PC-9 (cell line): ENCODE measurements around the gene AOPEP. TPM values are rescaled to one million over a fixed set of nuclear protein-coding genes. Genes with fewer than 3 reads are reported as not detected.
A peak's percentile ranks its signal among the peaks of the same experiment; 100 is the strongest.

ENCODE experiments used
- BruUV-seq: library from RNA; stranded (reverse); fragments of 400-500 nt; replicated peaks from 2 replicates; lab custom pipeline; 2021; lab: Mats Ljungman, UMichigan
- CTCF ChIA-PET: fragments of 300-600 bp; sonication (Branson Sonifier 250); formaldehyde crosslinking; loops from one replicate; lab custom pipeline; 2022; ENCODE audit warnings: antibody characterized with exemption; lab: Charles Lee
- POLR2A ChIA-PET: fragments of 300-600 bp; sonication (Branson Sonifier 250); formaldehyde crosslinking; loops from one replicate; lab custom pipeline; 2022; ENCODE audit warnings: antibody characterized with exemption; ENCODE audit not compliant: unreplicated experiment; lab: Charles Lee
- DNase-seq, 2 experiments: peaks; one replicate each; pipeline versions ENCODE4 v3.0.0 to v3.0.0-alpha.2; 2015 to 2022; ENCODE audit warnings: mixed read lengths in 1 of 2
- H2AFZ ChIP-seq: fragments of 200-600 bp; sonication (generic); 2 replicates; pipeline ENCODE4 v1.8.1; 2017; ENCODE audit warnings: antibody characterized with exemption
- H3F3A ChIP-seq: fragments of 200-600 bp; sonication (generic); 2 replicates; pipeline ENCODE4 v1.8.1; 2017; ENCODE audit warnings: antibody characterized with exemption, mild to moderate bottlenecking, low read depth; ENCODE audit not compliant: insufficient read depth
- H3K27ac ChIP-seq: fragments of 200-600 bp; sonication (generic); 2 replicates; pipeline ENCODE4 v1.6.1; 2016; ENCODE audit warnings: mixed run types
- H3K27me3 ChIP-seq: fragments of 200-600 bp; sonication (generic); 2 replicates; pipeline ENCODE4 v1.6.1; 2016; ENCODE audit warnings: low read depth, mixed run types; ENCODE audit not compliant: insufficient read depth
- H3K36me3 ChIP-seq: fragments of 200-600 bp; sonication (generic); 2 replicates; pipeline ENCODE4 v1.6.1; 2016; ENCODE audit warnings: low read depth, mixed run types
- H3K4me1 ChIP-seq: fragments of 200-600 bp; sonication (generic); replicated peaks from 2 replicates; pipeline ENCODE4 v1.6.1; 2016; ENCODE audit warnings: mixed run types; ENCODE audit not compliant: insufficient read depth
- H3K4me2 ChIP-seq: fragments of 200-600 bp; sonication (generic); 2 replicates; pipeline ENCODE4 v1.6.1; 2017; ENCODE audit warnings: mixed run types
- H3K4me3 ChIP-seq: fragments of 200-600 bp; sonication (generic); 2 replicates; pipeline ENCODE4 v1.6.1; 2016; ENCODE audit warnings: mixed run types
- H3K79me2 ChIP-seq: fragments of 200-600 bp; sonication (generic); 2 replicates; pipeline ENCODE4 v1.6.1; 2017; ENCODE audit warnings: low read depth, mixed run types
- H3K9me2 ChIP-seq: fragments of 200-600 bp; sonication (generic); 2 replicates; pipeline ENCODE4 v1.8.1; 2017; ENCODE audit warnings: mild to moderate bottlenecking; ENCODE audit not compliant: insufficient read depth
- H3K9me3 ChIP-seq: fragments of 200-600 bp; sonication (generic); 2 replicates; pipeline ENCODE4 v1.8.1; 2016; ENCODE audit warnings: low read depth; ENCODE audit not compliant: insufficient read depth
- H4K20me1 ChIP-seq: fragments of 200-600 bp; sonication (generic); 2 replicates; pipeline ENCODE4 v1.8.1; 2017; ENCODE audit not compliant: insufficient read depth
- EZH2 ChIP-seq: fragments of 200-600 bp; sonication (generic); IDR thresholded peaks from 2 replicates; pipeline ENCODE4 v1.8.0; 2017; ENCODE audit warnings: antibody characterized with exemption, low read depth
- intact Hi-C: fragments of 100-400 bp; cut with micrococcal nuclease; formaldehyde crosslinking; loops from one replicate; pipeline ENCODE4 v1.10.0; 2022; ENCODE audit not compliant: unreplicated experiment
- total RNA-seq: library from RNA; stranded (reverse); gene quantifications from 2 replicates; pipeline ENCODE4 v1.2.3, GENCODE V29; 2021
- TF ChIP-seq, protein P1 (sequence below): fragments of 200-600 bp; sonication (generic); conservative IDR thresholded peaks from 2 replicates; pipeline ENCODE4 v1.6.1; 2017; ENCODE audit warnings: mixed run types, antibody characterized with exemption, mild to moderate bottlenecking, moderate library complexity

Gene AOPEP
- total RNA-seq, 1 experiment from 2014 or later, result 90.0 TPM

GRCh38 chr9:94808926-94809700 is 82.6 kb downstream of the AOPEP start:
- Histone ChIP-seq H3K4me2 (no peak overlapping the region), H2AFZ (no peak overlapping the region), H3K9me3 (no peaks in the 10 kb centered on the region), H3K36me3 (peaks cover 9% of the 10 kb centered on the region), H3K4me3 (no peak overlapping the region), H3K9me2 (no peaks in the 10 kb centered on the region), H3K4me1 (peaks cover 78% of the 10 kb centered on the region), H4K20me1 (no peaks in the 10 kb centered on the region), H3K79me2 (peaks cover 25% of the 10 kb centered on the region), H3K27ac (no peak overlapping the region), H3K27me3 (no peaks in the 10 kb centered on the region), H3F3A (peaks cover 47% of the 10 kb centered on the region)
- POLR2A ChIA-PET, result interaction anchor here (0.5 kb wide), 1 partner anchor 9 kb away, joined by 3 read pairs; no protein-coding TSS in a partner anchor
- CTCF ChIA-PET, result no interaction called here
- intact Hi-C loops, result no loop called here
- no peak for TF ChIP-seq EZH2
- TF ChIP-seq, protein P1, sequence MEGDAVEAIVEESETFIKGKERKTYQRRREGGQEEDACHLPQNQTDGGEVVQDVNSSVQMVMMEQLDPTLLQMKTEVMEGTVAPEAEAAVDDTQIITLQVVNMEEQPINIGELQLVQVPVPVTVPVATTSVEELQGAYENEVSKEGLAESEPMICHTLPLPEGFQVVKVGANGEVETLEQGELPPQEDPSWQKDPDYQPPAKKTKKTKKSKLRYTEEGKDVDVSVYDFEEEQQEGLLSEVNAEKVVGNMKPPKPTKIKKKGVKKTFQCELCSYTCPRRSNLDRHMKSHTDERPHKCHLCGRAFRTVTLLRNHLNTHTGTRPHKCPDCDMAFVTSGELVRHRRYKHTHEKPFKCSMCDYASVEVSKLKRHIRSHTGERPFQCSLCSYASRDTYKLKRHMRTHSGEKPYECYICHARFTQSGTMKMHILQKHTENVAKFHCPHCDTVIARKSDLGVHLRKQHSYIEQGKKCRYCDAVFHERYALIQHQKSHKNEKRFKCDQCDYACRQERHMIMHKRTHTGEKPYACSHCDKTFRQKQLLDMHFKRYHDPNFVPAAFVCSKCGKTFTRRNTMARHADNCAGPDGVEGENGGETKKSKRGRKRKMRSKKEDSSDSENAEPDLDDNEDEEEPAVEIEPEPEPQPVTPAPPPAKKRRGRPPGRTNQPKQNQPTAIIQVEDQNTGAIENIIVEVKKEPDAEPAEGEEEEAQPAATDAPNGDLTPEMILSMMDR, result no peak
- no TSS peak for BruUV-seq
- DNase-seq, result no peak

GRCh38 chr9:94809778-94810177 is 83.3 kb downstream of the AOPEP start:
- intact Hi-C loops, result no loop called here
- Histone ChIP-seq H3K9me3 (no peaks in the 10 kb centered on the region), H3K9me2 (no peaks in the 10 kb centered on the region), H3F3A (peaks cover 40% of the 10 kb centered on the region), H3K4me1 (peaks cover 78% of the 10 kb centered on the region), H2AFZ (no peak overlapping the region), H3K27me3 (no peaks in the 10 kb centered on the region), H3K36me3 (peaks cover 13% of the 10 kb centered on the region), H3K4me3 (no peak overlapping the region), H3K27ac (no peak overlapping the region), H3K79me2 (peaks cover 31% of the 10 kb centered on the region), H3K4me2 (no peak overlapping the region), H4K20me1 (no peaks in the 10 kb centered on the region)
- ChIA-PET CTCF (no interaction called here), POLR2A (interaction anchor here (0.5 kb wide), 1 partner anchor 9 kb away, joined by 3 read pairs; no protein-coding TSS in a partner anchor)
- DNase-seq, result no peak
- no TSS peak for BruUV-seq
- TF ChIP-seq EZH2, result no peak
- TF ChIP-seq, protein P1, result no peak

DNA sequence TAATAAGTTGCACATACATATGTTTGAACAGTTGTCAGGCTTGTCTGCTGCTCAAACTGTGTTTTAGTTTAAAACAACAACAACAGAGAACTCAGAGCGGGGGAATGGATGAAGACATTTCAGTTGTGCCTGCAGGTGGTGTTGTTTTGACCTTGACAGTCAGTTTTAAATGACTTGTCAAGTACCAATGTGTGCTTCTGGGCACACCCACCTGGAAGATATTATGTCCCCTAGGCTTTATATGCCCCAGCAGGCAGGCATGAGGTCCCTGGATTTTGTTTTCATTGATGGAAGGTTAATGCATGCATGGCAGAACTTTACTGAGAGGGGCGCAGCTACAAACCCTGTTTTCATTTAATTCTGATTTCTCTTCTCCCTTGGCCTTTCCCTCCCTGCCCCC is 84.6 kb downstream of the AOPEP start:
- CTCF ChIA-PET, result no interaction called here

More for the DNA sequence above, 84.6 kb downstream of the AOPEP start:
- Histone ChIP-seq H3K27ac (peak overlapping the region; percentile 67; the same call in 1 of the 2 replicates), H2AFZ (no peak overlapping the region), H3K9me3 (no peaks in the 10 kb centered on the region), H3K27me3 (no peaks in the 10 kb centered on the region), H3K4me2 (no peak overlapping the region; the same call in 1 of the 2 replicates), H3K79me2 (peaks cover 38% of the 10 kb centered on the region), H3K4me3 (no peak overlapping the region), H3K4me1 (peaks cover 80% of the 10 kb centered on the region), H3K36me3 (peaks cover 13% of the 10 kb centered on the region), H3K9me2 (no peaks in the 10 kb centered on the region), H4K20me1 (no peaks in the 10 kb centered on the region), H3F3A (peaks cover 34% of the 10 kb centered on the region)
- intact Hi-C loops, result no loop called here
- BruUV-seq, result no TSS peak
- TF ChIP-seq, protein P1, result no peak
- TF ChIP-seq EZH2, result no peak
- DNase-seq, result no peak
- POLR2A ChIA-PET, result interaction anchor here (0.7 kb wide), 2 partner anchors 129 to 140 kb away, joined by 4 to 6 read pairs; no protein-coding TSS in a partner anchor
